ELF-1 (cell line): ENCODE data around the gene LDHD.
"Not testable (repeated sequence)": the region's sequence is repeated elsewhere in the genome, so short reads cannot be mapped to it uniquely, and the experiment has no call there.

ENCODE experiments used
- DNase-seq: peaks from one replicate; pipeline ENCODE4 v3.0.0-alpha.2; 2016; ENCODE audit warnings: low read depth, low spot score

The LDHD gene

GRCh38 chr16:75116081-75116910 is at the start of gene LDHD:
Gene LDHD (minus strand): TSS chr16:75116780. CDS start chr16:75116720, 60 bp downstream.
- peak; percentile 84 for DNase-seq

GRCh38 chr16:75160386-75160785 is 43.8 kb upstream of the LDHD start:
- no peak for DNase-seq

GRCh38 chr16:75152635-75153034 is 36.1 kb upstream of the LDHD start:
- no peak for DNase-seq

DNA sequence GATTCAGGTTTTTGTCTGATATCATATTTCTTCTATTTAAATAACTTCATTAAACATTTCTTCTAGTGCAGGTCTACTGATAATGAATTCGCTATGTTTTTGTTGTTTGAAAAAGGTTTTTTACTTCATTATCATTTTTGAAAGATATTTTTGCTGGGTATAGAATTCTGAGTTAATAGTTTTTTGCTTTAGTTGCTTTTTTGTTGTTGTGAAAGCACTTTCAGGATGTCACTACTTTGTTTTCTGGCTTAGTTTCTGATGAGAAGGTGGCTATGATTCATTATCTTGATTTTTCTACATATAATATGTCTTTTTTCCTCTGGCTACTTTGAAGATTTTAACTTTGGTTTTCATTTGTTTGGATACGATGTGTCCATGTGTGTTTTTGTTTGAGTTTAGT is 35.2 kb upstream of the LDHD start:
- DNase-seq: no peak

DNA sequence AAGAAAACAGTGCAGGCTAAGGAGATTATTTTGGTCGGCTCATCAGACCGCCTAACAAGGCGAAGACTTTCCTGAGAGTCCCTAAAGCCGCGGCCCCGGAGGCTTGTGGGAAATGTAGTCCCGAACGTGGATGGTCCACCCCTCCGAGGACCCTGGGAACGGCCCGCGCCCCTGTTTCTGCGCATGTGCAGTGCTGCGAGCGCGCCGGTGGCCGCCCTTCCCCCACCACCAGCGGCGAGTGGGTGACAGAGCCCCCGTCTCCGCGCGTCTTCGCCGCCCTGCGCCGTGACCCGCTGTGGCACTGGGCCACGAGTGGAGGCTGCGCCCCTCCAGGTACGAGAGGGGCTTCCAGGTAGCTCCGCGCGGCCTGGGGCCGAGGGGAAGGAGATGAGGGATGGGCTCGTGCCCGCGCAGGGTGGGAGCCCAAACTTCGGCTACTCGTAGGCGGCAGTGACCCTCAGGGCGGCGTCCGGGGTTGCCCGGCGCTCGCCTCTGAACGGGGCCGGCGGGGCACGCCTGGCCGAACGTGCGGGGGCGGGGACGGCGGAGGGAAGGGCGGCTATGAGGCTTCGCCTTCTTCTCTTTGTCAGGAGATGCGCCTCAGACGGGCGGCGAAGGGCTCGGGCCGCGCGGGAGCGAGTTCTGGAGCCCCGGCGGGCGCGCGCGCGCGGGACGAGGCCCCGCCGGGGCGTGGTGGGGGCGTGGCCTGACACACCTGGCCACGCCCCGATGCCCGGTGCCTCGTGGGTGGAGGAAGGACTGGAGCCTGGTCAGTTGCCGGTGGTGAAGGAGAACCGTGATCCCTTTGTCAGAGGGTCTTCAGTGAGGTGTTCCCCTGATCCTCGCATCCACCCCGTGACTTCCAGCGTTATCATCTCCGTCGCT is 32.0 kb upstream of the LDHD start, which contains the start of gene ZFP1:
Gene ZFP1, plus strand, starts transcription at position 214 of the 885 bp plus-strand sequence. CDS start 4,428 bp downstream, outside the sequence.
- DNase-seq: peak; percentile 96

GRCh38 chr16:75147968-75148310 is 31.4 kb upstream of the LDHD start:
- DNase-seq: no peak

DNA sequence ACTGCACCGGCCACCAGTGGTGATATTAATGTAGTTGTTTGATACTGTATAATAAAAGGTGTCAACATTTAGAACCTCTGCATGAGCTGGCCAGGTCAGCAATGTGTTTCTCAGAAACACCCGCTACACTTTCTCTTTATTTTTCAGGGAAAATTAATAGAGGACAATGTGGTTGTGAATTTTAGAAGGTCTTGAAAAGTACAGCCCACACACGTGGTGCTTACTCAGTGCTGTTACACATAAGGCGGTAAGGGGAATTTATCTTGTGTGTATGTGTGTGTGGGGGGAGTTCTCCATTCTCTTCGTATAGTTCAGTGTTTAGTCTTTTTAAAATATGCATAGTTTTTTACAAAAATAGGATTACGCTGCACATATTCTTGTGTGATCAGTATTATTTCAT is 27.4 kb upstream of the LDHD start:
- no peak for DNase-seq

DNA sequence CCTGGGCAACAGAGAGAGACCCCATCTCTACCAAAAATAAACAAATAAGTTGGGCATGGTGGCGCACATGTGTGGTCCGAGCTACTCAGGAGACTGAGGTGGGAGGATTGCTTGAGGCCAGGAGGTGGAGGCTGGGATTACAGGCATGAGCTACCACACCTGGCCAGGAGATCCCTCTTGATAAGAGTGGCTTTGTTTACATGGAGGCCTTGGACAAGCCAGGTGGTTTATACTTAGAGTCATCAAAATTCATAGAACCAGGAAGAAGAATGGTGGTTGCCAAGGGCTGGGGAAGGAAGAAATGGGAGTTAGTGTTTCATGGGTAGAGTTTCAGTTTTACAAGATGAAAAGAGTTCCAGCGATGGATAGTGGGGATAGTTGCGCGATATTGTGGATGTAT is 22.9 kb upstream of the LDHD start:
- DNase-seq: peak; percentile 8

- peak; percentile 66 for DNase-seq
Measured at GRCh38 chr16:75138636-75139035, 22.1 kb upstream of the LDHD start.

GRCh38 chr16:75138233-75138632 is 21.7 kb upstream of the LDHD start:
- no peak for DNase-seq

GRCh38 chr16:75131081-75131480 is 14.5 kb upstream of the LDHD start:
- peak; percentile 7 for DNase-seq

DNA sequence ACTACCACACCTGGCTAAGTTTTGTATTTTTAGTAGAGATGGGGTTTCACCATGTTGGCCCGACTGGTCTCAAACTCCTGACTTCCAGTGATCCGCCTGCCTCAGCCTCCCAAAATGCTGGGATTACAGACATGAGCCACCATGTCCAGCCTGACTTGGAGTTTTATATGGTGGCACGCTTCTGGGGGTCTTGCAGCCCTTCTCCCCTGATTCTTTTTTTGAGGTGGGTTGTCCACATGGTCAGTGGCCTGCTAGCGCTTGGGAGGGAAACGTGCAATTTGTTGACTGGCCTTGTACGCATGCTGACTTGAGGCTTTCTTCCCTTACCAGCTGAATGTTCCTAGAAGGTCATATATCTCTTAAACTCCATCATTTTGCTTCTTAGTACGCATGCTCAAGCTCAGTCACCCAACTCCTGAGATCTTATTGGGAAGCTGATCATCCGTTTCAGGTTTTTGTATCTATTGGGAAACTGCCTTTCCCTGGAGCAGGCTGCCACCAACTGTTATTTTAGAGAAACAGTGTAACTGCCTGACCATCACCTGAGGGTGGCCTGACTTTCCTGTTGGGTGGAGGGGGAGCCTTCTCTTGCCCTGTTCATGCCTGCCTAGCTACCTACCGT is 13.7 kb upstream of the LDHD start:
- peak; percentile 26 for DNase-seq

GRCh38 chr16:75129421-75130149 is 13.0 kb upstream of the LDHD start:
- DNase-seq: not testable (repeated sequence)

DNA sequence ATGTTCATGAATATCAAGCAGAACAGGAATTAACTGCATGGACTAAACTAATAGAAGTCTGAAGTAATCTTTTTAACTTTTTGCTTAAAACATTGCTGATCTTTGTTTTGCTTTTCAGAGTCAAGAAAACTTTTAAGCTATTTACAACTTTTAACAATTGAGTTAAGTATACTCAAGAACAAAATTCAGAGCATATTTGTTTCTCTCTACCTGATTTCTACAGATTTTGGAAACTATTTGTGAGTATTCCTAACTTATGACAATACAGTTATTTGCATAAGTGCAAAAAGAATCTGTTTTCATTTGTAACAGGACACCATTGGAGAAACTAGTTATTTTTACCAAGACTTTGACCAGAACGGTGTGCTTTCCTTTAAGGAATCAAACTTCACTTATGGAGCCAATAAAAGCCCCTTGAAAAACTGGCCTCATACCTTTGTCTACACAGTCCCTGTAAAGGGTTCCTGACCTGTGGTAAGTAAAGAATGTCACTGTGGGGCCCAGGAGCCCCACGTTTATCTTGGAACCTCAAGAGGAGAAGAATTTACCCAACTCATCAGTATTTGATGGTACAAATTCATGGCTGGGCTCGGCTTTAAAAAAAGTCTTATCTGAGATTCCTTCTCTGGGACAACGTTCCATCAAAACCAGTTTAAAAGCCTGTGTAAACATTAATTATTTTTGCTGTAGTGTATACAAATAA is 11.3 kb upstream of the LDHD start:
- no peak for DNase-seq

- DNase-seq: no peak
Measured at GRCh38 chr16:75122609-75123008, 6.0 kb upstream of the LDHD start.

- DNase-seq: no peak
Measured at GRCh38 chr16:75121949-75122568, 5.5 kb upstream of the LDHD start.

DNA sequence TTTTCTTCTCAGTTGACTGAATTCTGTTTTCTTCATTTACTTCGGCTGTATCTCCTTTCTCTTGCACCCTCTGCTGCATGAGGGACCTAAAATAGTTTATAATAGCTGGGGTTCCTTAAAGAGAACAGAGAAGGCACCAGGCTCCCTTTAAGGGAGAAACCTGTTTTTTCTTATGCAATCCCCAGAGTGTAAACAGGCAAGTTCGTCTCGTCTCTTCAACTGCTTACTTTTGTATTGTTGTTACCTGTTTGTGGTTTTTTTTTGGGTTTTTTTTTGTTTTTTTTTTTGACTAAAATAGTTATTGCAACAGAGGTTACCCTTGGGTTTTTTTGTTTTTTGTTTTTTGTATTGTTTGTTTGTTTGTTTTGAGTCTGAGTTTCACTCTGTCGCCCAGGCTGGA is 3.7 kb upstream of the LDHD start:
- DNase-seq: peak; percentile 12

DNA sequence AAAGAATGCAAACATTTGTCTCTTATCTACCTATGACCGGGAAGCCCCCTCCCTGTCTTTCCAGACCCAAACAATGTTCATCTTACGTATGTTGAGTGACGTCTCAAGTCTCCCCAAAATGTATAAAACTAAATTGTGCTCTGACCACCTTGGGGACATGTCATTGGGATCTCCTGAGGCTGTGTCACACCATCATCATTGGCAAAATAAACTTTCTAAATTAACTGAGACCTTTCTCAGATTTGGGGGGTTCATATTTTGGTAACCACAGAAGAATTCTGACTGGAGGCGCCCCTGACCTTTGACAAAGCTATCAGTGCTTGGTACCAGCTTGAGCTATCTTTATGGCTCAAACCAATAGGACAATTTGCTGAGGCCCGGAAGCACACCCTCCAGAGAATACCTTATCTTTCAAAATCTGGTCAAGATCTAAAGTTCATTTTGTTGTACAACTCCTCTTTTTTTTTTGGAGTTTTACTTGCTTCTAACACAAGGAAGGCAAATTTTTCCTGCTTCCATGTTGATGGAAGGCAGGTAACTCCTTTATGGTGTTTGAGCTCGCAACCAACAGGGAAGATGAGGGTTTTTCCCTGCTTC is 2.5 kb upstream of the LDHD start:
- peak; percentile 3 for DNase-seq

DNA sequence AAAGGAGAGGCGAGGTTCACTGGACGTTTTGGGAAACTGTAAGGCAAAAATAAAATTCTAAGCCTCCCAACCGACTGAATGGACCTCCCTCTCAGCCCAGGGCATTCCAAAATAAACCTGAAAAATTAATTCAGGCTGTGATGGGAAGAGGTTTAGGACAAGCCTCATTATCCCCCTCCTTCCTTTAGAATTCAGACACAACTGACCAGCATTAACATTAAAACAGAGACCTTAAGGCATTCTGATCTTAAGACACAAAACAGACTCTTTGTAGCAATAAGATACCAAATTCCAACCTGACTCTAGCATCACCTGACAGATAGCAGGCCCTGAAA is 298 bp upstream of the LDHD start:
- DNase-seq: no peak
